ENCODE results near the gene KIAA0930. TPM values are rescaled to one million over a fixed set of nuclear protein-coding genes. Genes with fewer than 3 reads are reported as not detected.

KIAA0930 gene
- total RNA-seq, 1 donor from 2014 or later = 107 TPM

DNA sequence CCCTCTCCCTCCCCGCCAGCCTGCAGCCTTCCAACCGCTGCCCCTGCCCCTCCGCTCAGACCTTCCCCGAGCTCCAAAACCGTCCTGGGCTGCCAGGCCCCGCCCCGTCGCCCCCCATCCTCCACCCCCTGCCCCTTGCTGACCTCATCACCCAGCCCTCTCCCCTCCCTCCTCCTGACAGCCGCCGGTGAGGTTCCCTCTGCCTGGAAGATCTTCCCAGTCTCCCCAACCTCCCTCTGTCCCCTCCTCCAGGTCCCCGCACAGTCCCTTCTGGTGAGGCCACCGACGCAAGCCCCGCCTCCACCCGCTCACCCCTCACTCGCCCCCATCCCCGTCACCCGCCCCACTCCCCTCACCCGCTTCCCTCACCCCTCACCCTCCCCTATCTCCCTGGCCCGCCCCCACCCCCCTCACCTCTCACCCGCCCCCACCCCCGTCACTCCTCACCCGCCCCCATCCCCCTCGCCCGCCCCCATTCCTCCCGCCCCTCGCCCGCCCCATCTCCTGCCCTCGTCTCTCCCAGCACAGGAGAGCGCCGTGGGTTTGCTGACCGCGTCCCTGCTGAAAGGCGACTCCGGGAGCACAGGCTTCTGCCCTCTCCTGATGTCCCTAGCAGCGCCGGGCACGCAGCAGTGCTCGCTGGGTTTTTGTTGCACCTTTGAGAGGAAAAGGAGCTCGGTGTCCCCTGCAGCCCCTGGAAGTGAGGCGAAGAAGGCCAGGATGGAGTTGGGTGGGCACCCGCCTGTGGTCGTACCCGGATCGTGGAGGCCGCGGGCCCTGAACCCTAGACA is 27.7 kb upstream of the KIAA0930 start:
- FAIRE-seq = no peak
- H3K27ac Mint-ChIP-seq (ENCODE audit: unreplicated experiment) = no peak overlapping the region
- H3K27ac ChIP-seq (ENCODE audit: low read depth, low read length) = no peak overlapping the region

DNA sequence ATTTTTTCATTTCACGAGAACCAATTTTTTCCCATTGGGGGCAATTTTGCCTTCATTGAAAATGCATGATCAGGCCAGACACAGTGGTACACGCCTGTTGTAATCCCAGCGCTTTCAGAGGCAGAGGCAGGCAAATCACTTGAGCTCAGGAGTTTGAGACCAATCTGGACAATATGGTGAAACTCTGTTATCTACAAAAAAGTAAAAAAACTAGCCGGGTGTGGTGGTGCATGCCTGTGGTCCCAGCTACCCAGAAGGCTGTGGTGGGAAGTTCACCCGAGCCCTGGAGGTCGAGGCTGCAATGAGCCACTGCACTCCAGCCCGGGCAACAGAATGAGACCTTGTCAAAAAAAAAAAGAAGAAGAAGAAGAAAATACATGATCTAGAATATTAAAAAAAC is 24.8 kb upstream of the KIAA0930 start:
- Histone ChIP-seq H3K9me3 (ENCODE audit: insufficient read depth, low read depth, low read length) (no peaks in the 10 kb centered on the region), H3K79me2 (ENCODE audit: insufficient read depth, low read length) (no peaks in the 10 kb centered on the region), H3K27me3 (ENCODE audit: insufficient read depth, low read length) (no peaks in the 10 kb centered on the region), H3K4me1 (ENCODE audit: insufficient read depth, low read length) (peaks cover 14% of the 10 kb centered on the region), H3K9ac (ENCODE audit: low read length) (no peak overlapping the region), H3K27ac (ENCODE audit: low read depth, low read length) (no peak overlapping the region), H3K36me3 (ENCODE audit: insufficient read depth, low read length) (no peaks in the 10 kb centered on the region), H2AFZ (ENCODE audit: low read depth, low read length) (no peak overlapping the region), H4K20me1 (ENCODE audit: insufficient read depth, low read length) (no peaks in the 10 kb centered on the region), H3K4me2 (ENCODE audit: low read length) (no peak overlapping the region), H3K4me3 (ENCODE audit: insufficient read depth, low read depth, low read length) (no peak overlapping the region)
- no peak for FAIRE-seq
- no peaks in the 10 kb centered on the region for H3K36me3 Mint-ChIP-seq (ENCODE audit: low read depth, unreplicated experiment)
- DNase-seq (ENCODE audit: low read depth) = peak; percentile 17
- H3K27ac Mint-ChIP-seq (ENCODE audit: unreplicated experiment) = no peak overlapping the region
- H3K4me1 Mint-ChIP-seq (ENCODE audit: low read depth, unreplicated experiment) = peaks cover 8% of the 10 kb centered on the region
- no peak overlapping the region for H3K4me3 Mint-ChIP-seq (ENCODE audit: unreplicated experiment)
- peaks cover 9% of the 10 kb centered on the region for H3K27me3 Mint-ChIP-seq (ENCODE audit: low read depth, unreplicated experiment)
- H3K9me3 Mint-ChIP-seq (ENCODE audit: unreplicated experiment) = no peaks in the 10 kb centered on the region
- TF ChIP-seq, protein P1, sequence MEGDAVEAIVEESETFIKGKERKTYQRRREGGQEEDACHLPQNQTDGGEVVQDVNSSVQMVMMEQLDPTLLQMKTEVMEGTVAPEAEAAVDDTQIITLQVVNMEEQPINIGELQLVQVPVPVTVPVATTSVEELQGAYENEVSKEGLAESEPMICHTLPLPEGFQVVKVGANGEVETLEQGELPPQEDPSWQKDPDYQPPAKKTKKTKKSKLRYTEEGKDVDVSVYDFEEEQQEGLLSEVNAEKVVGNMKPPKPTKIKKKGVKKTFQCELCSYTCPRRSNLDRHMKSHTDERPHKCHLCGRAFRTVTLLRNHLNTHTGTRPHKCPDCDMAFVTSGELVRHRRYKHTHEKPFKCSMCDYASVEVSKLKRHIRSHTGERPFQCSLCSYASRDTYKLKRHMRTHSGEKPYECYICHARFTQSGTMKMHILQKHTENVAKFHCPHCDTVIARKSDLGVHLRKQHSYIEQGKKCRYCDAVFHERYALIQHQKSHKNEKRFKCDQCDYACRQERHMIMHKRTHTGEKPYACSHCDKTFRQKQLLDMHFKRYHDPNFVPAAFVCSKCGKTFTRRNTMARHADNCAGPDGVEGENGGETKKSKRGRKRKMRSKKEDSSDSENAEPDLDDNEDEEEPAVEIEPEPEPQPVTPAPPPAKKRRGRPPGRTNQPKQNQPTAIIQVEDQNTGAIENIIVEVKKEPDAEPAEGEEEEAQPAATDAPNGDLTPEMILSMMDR (IDR thresholded peaks at IDR 0.05; ENCODE audit: insufficient read depth, low read depth, low read length) = no peak
- no peak for TF ChIP-seq EZH2 (IDR thresholded peaks at IDR 0.05; ENCODE audit: insufficient read depth, low read length)

More for the DNA sequence above, 27.7 kb upstream of the KIAA0930 start:
- Mint-ChIP-seq H3K36me3 (ENCODE audit: low read depth, unreplicated experiment) (no peaks in the 10 kb centered on the region), H3K4me3 (ENCODE audit: unreplicated experiment) (peak overlapping the region; percentile 83), H3K4me1 (ENCODE audit: low read depth, unreplicated experiment) (peaks cover 9% of the 10 kb centered on the region), H3K9me3 (ENCODE audit: unreplicated experiment) (no peaks in the 10 kb centered on the region), H3K27me3 (ENCODE audit: low read depth, unreplicated experiment) (peaks cover 10% of the 10 kb centered on the region)
- H3K4me2 ChIP-seq (ENCODE audit: low read length) = peak overlapping the region; percentile 99
- no peak for DNase-seq (ENCODE audit: low read depth)
- no peaks in the 10 kb centered on the region for H3K9me3 ChIP-seq (ENCODE audit: insufficient read depth, low read depth, low read length)
- TF ChIP-seq, protein P1 (IDR thresholded peaks at IDR 0.05; ENCODE audit: insufficient read depth, low read depth, low read length) = no peak
- TF ChIP-seq EZH2 (IDR thresholded peaks at IDR 0.05; ENCODE audit: insufficient read depth, low read length) = no peak
- peak overlapping the region; percentile 69 for H3K9ac ChIP-seq (ENCODE audit: low read length)
- peaks cover 5% of the 10 kb centered on the region for H3K27me3 ChIP-seq (ENCODE audit: insufficient read depth, low read length)
- H4K20me1 ChIP-seq (ENCODE audit: insufficient read depth, low read length) = no peaks in the 10 kb centered on the region
- H3K4me3 ChIP-seq (ENCODE audit: insufficient read depth, low read depth, low read length) = peak overlapping the region; percentile 62
- H2AFZ ChIP-seq (ENCODE audit: low read depth, low read length) = peak overlapping the region; percentile 95
- H3K36me3 ChIP-seq (ENCODE audit: insufficient read depth, low read length) = no peaks in the 10 kb centered on the region
- peaks cover 12% of the 10 kb centered on the region for H3K4me1 ChIP-seq (ENCODE audit: insufficient read depth, low read length)
- no peaks in the 10 kb centered on the region for H3K79me2 ChIP-seq (ENCODE audit: insufficient read depth, low read length)

Measured in astrocyte (in vitro differentiated cells and primary cell).